ENCODE results near the gene DNAL4. TPM values are rescaled to one million over a fixed set of nuclear protein-coding genes. Genes with fewer than 3 reads are reported as not detected.

The DNAL4 gene
- polyA plus RNA-seq, 1 donor from 2014 or later, result 9.0 TPM

DNA sequence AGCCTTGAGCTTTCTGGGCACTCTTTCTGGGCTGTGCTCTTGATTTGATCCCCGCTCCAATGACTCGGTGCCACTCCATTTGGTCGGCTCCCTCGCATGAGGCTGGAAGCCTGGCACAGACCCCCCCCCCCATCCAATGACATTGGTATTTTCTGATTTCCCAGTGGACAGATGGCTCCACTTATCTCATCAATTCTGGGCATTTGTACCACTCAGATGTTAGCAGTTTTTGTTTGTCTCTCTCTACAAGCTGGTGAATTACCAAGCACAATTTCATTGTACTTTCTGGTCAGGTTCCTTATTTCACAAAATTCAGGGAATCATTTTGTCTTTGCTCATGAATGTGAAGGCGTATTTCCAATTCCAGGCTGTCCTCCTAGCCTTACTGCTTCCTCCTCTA lies 9.1 kb downstream of the DNAL4 start:
- H3K9me3 Mint-ChIP-seq, result peaks cover 0 to 1% (median 0%) of the 10 kb centered on the region in 3 donors

GRCh38 chr22:38784035-38784434 lies 9.9 kb downstream of the DNAL4 start:
- H3K27me3 Mint-ChIP-seq, result no peaks in the 10 kb centered on the region
- H3K36me3 Mint-ChIP-seq, result peaks cover 8% of the 10 kb centered on the region
- H3K4me3 Mint-ChIP-seq, result no peak overlapping the region
- H3K27ac Mint-ChIP-seq, result peak overlapping the region in 1 of 3 donors; percentile 70
- peaks cover 0 to 1% (median 0%) of the 10 kb centered on the region in 3 donors for H3K9me3 Mint-ChIP-seq
- peaks cover 0 to 5% (median 0%) of the 10 kb centered on the region in 3 donors for H3K4me1 Mint-ChIP-seq

More for the DNA sequence above, 9.1 kb downstream of the DNAL4 start:
- Mint-ChIP-seq H3K36me3 (peaks cover 8% of the 10 kb centered on the region), H3K27ac (no peak overlapping the region), H3K27me3 (no peaks in the 10 kb centered on the region), H3K4me3 (no peak overlapping the region), H3K4me1 (peaks cover 0 to 5% (median 0%) of the 10 kb centered on the region in 3 donors)

GRCh38 chr22:38783095-38783615 lies 10.8 kb downstream of the DNAL4 start:
- Mint-ChIP-seq H3K4me3 (no peak overlapping the region), H3K27ac (peak overlapping the region in 1 of 3 donors; percentile 71), H3K36me3 (peaks cover 6% of the 10 kb centered on the region), H3K27me3 (no peaks in the 10 kb centered on the region), H3K9me3 (peaks cover 0 to 1% (median 0%) of the 10 kb centered on the region in 3 donors), H3K4me1 (peaks cover 0 to 5% (median 0%) of the 10 kb centered on the region in 3 donors)

GRCh38 chr22:38782402-38783094 lies 11.4 kb downstream of the DNAL4 start:
- peaks cover 0 to 1% (median 0%) of the 10 kb centered on the region in 3 donors for H3K9me3 Mint-ChIP-seq
- H3K4me3 Mint-ChIP-seq, result no peak overlapping the region
- no peaks in the 10 kb centered on the region for H3K27me3 Mint-ChIP-seq
- peak overlapping the region in 1 of 3 donors; percentile 71 for H3K27ac Mint-ChIP-seq
- H3K36me3 Mint-ChIP-seq, result peaks cover 8% of the 10 kb centered on the region
- H3K4me1 Mint-ChIP-seq, result peaks cover 0 to 5% (median 0%) of the 10 kb centered on the region in 3 donors

- Mint-ChIP-seq H3K4me1 (peaks cover 0 to 5% (median 0%) of the 10 kb centered on the region in 3 donors), H3K9me3 (peaks cover 0 to 1% (median 0%) of the 10 kb centered on the region in 3 donors), H3K27me3 (no peaks in the 10 kb centered on the region), H3K36me3 (peaks cover 8% of the 10 kb centered on the region), H3K27ac (no peak overlapping the region), H3K4me3 (no peak overlapping the region)
These were observed 12.9 kb downstream of the DNAL4 start for GRCh38 chr22:38781033-38781432.

DNA sequence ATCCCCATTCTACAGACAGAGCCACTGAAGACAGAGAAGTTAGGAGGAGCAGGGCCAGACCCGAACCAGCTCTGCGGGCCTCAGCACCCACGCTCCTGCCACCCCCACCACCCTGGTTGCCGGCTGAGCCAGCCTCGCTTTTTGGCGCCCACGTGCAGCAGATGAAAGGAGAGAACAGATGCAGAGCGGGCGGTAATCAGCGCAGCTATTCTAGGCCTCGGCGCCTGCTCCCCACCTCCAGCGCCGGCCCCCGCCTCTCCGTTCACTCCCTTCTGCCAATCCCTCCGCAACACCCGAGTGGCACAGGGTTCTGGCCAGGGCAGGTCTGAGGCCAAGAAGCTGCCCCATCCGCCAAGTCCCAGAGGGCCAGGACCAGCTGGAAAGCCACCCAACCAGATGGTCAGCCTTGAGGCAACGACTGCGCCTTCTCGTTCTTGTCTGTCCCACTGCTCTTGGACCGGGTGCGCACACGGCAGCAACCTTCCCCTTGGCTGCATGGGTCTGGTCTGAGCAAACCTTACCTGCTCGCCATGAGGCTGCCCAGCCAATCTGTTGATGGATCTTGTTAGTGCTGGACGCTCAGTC lies 16.8 kb downstream of the DNAL4 start:
- H3K4me1 Mint-ChIP-seq, result peaks cover 0 to 2% (median 0%) of the 10 kb centered on the region in 3 donors
- no peak overlapping the region for H3K27ac Mint-ChIP-seq
- H3K9me3 Mint-ChIP-seq, result peaks cover 0 to 1% (median 0%) of the 10 kb centered on the region in 3 donors
- no peaks in the 10 kb centered on the region for H3K27me3 Mint-ChIP-seq
- H3K4me3 Mint-ChIP-seq, result no peak overlapping the region
- H3K36me3 Mint-ChIP-seq, result peaks cover 4% of the 10 kb centered on the region

GRCh38 chr22:38776086-38776485 lies 17.9 kb downstream of the DNAL4 start:
- Mint-ChIP-seq H3K27ac (no peak overlapping the region), H3K9me3 (no peaks in the 10 kb centered on the region), H3K4me1 (peaks cover 0 to 2% (median 0%) of the 10 kb centered on the region in 3 donors), H3K27me3 (no peaks in the 10 kb centered on the region), H3K4me3 (peak overlapping the region in 1 of 4 donors; percentile 43), H3K36me3 (peaks cover 4% of the 10 kb centered on the region)

GRCh38 chr22:38775656-38776055 lies 18.3 kb downstream of the DNAL4 start:
- peaks cover 0 to 2% (median 0%) of the 10 kb centered on the region in 3 donors for H3K4me1 Mint-ChIP-seq
- peaks cover 4% of the 10 kb centered on the region for H3K36me3 Mint-ChIP-seq
- no peaks in the 10 kb centered on the region for H3K27me3 Mint-ChIP-seq
- no peaks in the 10 kb centered on the region for H3K9me3 Mint-ChIP-seq
- no peak overlapping the region for H3K4me3 Mint-ChIP-seq
- H3K27ac Mint-ChIP-seq, result no peak overlapping the region

DNA sequence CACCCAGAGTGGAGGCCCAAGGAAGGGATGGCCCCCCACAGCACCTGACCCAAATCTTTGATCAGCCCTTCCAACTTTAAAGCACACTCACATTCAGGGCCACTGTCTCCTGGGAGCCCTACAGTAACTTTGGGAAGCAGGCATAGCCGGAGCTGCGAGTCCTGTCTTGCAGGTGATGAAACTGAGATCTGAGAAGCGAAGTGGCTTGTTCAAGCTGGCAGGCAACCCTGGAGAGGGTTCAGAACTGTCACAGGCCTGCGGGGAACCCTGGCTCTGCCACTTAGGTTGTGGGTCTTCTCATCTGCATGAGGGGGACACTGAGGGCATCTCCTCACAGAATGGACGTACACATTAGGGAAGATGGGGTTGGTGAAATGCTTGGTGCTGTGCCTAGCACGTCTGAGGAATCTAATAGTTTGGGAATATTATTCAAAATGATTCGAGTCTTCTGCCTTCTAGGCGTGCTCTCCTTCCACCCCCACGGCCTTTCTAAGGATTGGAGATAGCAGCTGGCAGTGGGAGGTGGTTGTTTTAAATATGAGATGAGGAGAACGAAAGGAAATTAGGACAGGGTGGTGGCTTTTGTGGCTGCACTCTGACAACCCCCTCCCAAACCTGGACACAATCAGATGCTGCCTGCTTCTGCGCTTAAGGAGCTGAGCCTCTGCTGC lies 19.3 kb downstream of the DNAL4 start:
- Mint-ChIP-seq H3K4me3 (no peak overlapping the region), H3K9me3 (no peaks in the 10 kb centered on the region), H3K27me3 (no peaks in the 10 kb centered on the region), H3K27ac (no peak overlapping the region), H3K4me1 (peaks cover 0 to 2% (median 0%) of the 10 kb centered on the region in 3 donors), H3K36me3 (peaks cover 2% of the 10 kb centered on the region)

GRCh38 chr22:38773363-38773946 lies 20.5 kb downstream of the DNAL4 start:
- Mint-ChIP-seq H3K9me3 (no peaks in the 10 kb centered on the region), H3K27ac (no peak overlapping the region), H3K4me3 (no peak overlapping the region), H3K4me1 (peaks cover 0 to 4% (median 1%) of the 10 kb centered on the region in 3 donors), H3K27me3 (no peaks in the 10 kb centered on the region), H3K36me3 (peaks cover 2% of the 10 kb centered on the region)

- H3K4me1 Mint-ChIP-seq, result peaks cover 0 to 4% (median 1%) of the 10 kb centered on the region in 3 donors
- peak overlapping the region in 1 of 3 donors; percentile 47 for H3K27ac Mint-ChIP-seq
- H3K4me3 Mint-ChIP-seq, result no peak overlapping the region
- no peaks in the 10 kb centered on the region for H3K36me3 Mint-ChIP-seq
- no peaks in the 10 kb centered on the region for H3K9me3 Mint-ChIP-seq
- no peaks in the 10 kb centered on the region for H3K27me3 Mint-ChIP-seq
These were observed 21.4 kb downstream of the DNAL4 start for GRCh38 chr22:38772623-38772873.

- Mint-ChIP-seq H3K4me1 (peaks cover 2 to 4% (median 2%) of the 10 kb centered on the region in 3 donors), H3K4me3 (no peak overlapping the region), H3K9me3 (no peaks in the 10 kb centered on the region), H3K27ac (peak overlapping the region in 1 of 3 donors; percentile 90), H3K36me3 (no peaks in the 10 kb centered on the region), H3K27me3 (no peaks in the 10 kb centered on the region)
These were observed 23.5 kb downstream of the DNAL4 start for GRCh38 chr22:38770257-38770949.

- H3K27me3 Mint-ChIP-seq, result no peaks in the 10 kb centered on the region
- H3K9me3 Mint-ChIP-seq, result no peaks in the 10 kb centered on the region
- no peak overlapping the region for H3K27ac Mint-ChIP-seq
- H3K36me3 Mint-ChIP-seq, result no peaks in the 10 kb centered on the region
- H3K4me1 Mint-ChIP-seq, result peaks cover 3 to 4% (median 4%) of the 10 kb centered on the region in 3 donors
- H3K4me3 Mint-ChIP-seq, result no peak overlapping the region
These were observed 25.9 kb downstream of the DNAL4 start for GRCh38 chr22:38768036-38768435.

- Mint-ChIP-seq H3K27me3 (no peaks in the 10 kb centered on the region), H3K4me1 (peaks cover 3 to 4% (median 4%) of the 10 kb centered on the region in 3 donors), H3K27ac (peak overlapping the region in 1 of 3 donors; percentile 83), H3K36me3 (no peaks in the 10 kb centered on the region), H3K9me3 (no peaks in the 10 kb centered on the region), H3K4me3 (no peak overlapping the region)
These were observed 26.6 kb downstream of the DNAL4 start for GRCh38 chr22:38767313-38767712.

All from IgD-negative memory B cell (primary cell).